GM18867 (cell line): ENCODE data around the gene GPHA2.
A peak's percentile ranks its signal among the peaks of the same experiment; 100 is the strongest.

ENCODE experiments used
- ATAC-seq: cut with Tn5 transposase; IDR thresholded peaks from one replicate; pipeline ENCODE4 v1.9.1; 2021; ENCODE audit warnings: mild to moderate bottlenecking, moderate library complexity; ENCODE audit not compliant: unreplicated experiment

Gene GPHA2

GRCh38 chr11:64892838-64893193 lies 42.9 kb downstream of the GPHA2 start:
- no peak for ATAC-seq

- no peak for ATAC-seq
These were observed 43.3 kb downstream of the GPHA2 start for GRCh38 chr11:64892411-64892831.

- ATAC-seq: no peak
These were observed 43.8 kb downstream of the GPHA2 start for GRCh38 chr11:64891880-64892279.

GRCh38 chr11:64891215-64891848 lies 44.4 kb downstream of the GPHA2 start:
- no peak for ATAC-seq

- no peak for ATAC-seq
These were observed 45.2 kb downstream of the GPHA2 start for GRCh38 chr11:64890522-64890939.

- ATAC-seq: no peak
These were observed 46.8 kb downstream of the GPHA2 start for GRCh38 chr11:64888729-64889511.

GRCh38 chr11:64888406-64888728 lies 47.3 kb downstream of the GPHA2 start:
- no peak for ATAC-seq

- peak; percentile 71 for ATAC-seq
These were observed 47.8 kb downstream of the GPHA2 start for GRCh38 chr11:64887757-64888405.

GRCh38 chr11:64887234-64887756 lies 48.4 kb downstream of the GPHA2 start:
- ATAC-seq: peak; percentile 18

GRCh38 chr11:64885367-64886286 lies 50.1 kb downstream of the GPHA2 start:
- no peak for ATAC-seq
